Kidney (tissue), 14 donors: ENCODE data around the gene TNS3. TPM values are rescaled to one million over a fixed set of nuclear protein-coding genes. Genes with fewer than 3 reads are reported as not detected.

Experiments used
- DNase-seq, 5 donors: peaks; one replicate each; pipeline ENCODE4 v3.0.0-alpha.2; 2013 to 2020
- FAIRE-seq: peaks from 2 replicates; lab custom pipeline; 2012; peaks lifted over from hg19 to GRCh38; lab: Jason Lieb, UNC
- H3K27ac ChIP-seq, 2 donors: one replicate each; pipeline ENCODE4 v1.7.0; 2013; ENCODE audit warnings: low read depth in 2 of 2, low read length in 2 of 2, inconsistent platforms in 1 of 2
- H3K27me3 ChIP-seq: one replicate; pipeline ENCODE4 v1.7.1; 2013; ENCODE audit warnings: low read length, inconsistent platforms; ENCODE audit not compliant: control insufficient read depth, insufficient read depth
- H3K36me3 ChIP-seq, 3 donors: one replicate each; pipeline versions ENCODE4 v1.7.0 to v1.7.1; 2013; ENCODE audit warnings: low read length in 3 of 3, control low read depth in 1 of 3, inconsistent platforms in 1 of 3; ENCODE audit not compliant: insufficient read depth in 3 of 3, control insufficient read depth in 2 of 3
- H3K4me1 ChIP-seq, 3 donors: one replicate each; pipeline versions ENCODE4 v1.7.0 to v1.7.1; 2013; ENCODE audit warnings: low read length in 3 of 3, inconsistent platforms in 1 of 3, low read depth in 1 of 3; ENCODE audit not compliant: control insufficient read depth in 2 of 3, insufficient read depth in 2 of 3
- H3K4me3 ChIP-seq, 3 donors: one replicate each; pipeline versions ENCODE4 v1.7.0 to v1.8.1; 2013; ENCODE audit warnings: low read length in 3 of 3, control low read depth in 1 of 3, inconsistent platforms in 1 of 3
- H3K9ac ChIP-seq, 3 donors: one replicate each; pipeline versions ENCODE4 v1.7.0 to v1.7.1; 2013; ENCODE audit warnings: low read length in 3 of 3, control low read depth in 1 of 3, inconsistent platforms in 1 of 3
- H3K9me3 ChIP-seq, 3 donors: one replicate each; pipeline versions ENCODE4 v1.7.0 to v1.7.1; 2013; ENCODE audit warnings: low read length in 3 of 3, control low read depth in 1 of 3, inconsistent platforms in 1 of 3; ENCODE audit not compliant: control insufficient read depth in 2 of 3, insufficient read depth in 1 of 3
- CTCF ChIP-seq: IDR thresholded peaks from 3 replicates; pipeline ENCODE4 v1.5.1; 2012; ENCODE audit warnings: mild to moderate bottlenecking, moderate library complexity, borderline replicate concordance; ENCODE audit not compliant: insufficient read depth; ENCODE audit errors: extremely low read depth
- intact Hi-C: fragments of 100-400 bp; cut with DNase I; formaldehyde crosslinking; loops from one replicate; pipeline ENCODE4 v1.11.1; 2022
- polyA plus RNA-seq: library from polyadenylated mRNA; stranded (reverse); fragments of 350-450 nt; fragmentation: Illumina TruSeq; extraction: RNeasy Lipid Tissue Mini Kit (QIAGEN cat#74804); gene quantifications from one replicate; pipeline ENCODE4 v1.2.3, GENCODE V29; 2014; ENCODE audit warnings: low read depth, low replicate concordance; ENCODE audit not compliant: insufficient read depth
- total RNA-seq: library from RNA; stranded (reverse); fragmentation: NEBNext Ultra II Directional; extraction: Animal tissue kit (Norgen Biotek cat#: 25700); gene quantifications from one replicate; pipeline ENCODE4 v1.2.1, GENCODE V29; 2021
- donor health status: control.
- donor health status: control.
- donor health status: control.
- donor health status: control.
- donor health status: control.
- donor health status: DM: yes; HTN: yes; CAD: no.
- donor health status: Normal renal cell carcinoma (clear cell type).

Gene TNS3
- total and polyA plus RNA-seq, 2 donors from 2014 or later = 38.4 to 198 TPM

DNA sequence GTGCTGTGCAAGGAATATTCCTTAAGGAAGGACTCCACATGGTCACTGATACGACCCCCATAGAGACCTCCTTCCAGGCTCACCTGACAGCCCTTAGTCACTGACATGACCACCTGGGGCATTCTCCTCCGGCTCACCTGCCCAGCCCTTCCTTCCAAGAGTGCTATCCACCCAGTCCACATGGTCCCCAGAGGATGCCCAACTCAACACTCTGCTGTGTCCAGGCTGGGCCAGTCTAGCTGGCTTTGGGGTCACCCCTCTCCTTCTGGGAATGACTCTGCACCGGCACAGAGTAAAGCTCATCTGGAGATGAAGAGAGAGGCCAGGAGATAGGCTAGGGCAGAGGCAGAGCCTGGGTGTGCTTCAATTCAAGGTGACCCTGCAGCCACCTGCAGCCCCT lies 300.8 kb downstream of the TNS3 start:
- peaks cover 25 to 82% (median 57%) of the 10 kb centered on the region in 3 donors for H3K36me3 ChIP-seq
- no peak overlapping the region for H3K27ac ChIP-seq
- no peak for TF ChIP-seq CTCF
- no peak for DNase-seq
- H3K4me3 ChIP-seq = no peak overlapping the region
- FAIRE-seq = no peak
- H3K27me3 ChIP-seq = no peaks in the 10 kb centered on the region
- peaks cover 0 to 19% (median 0%) of the 10 kb centered on the region in 3 donors for H3K4me1 ChIP-seq
- H3K9me3 ChIP-seq = no peaks in the 10 kb centered on the region
- intact Hi-C loops = no loop called here
- no peak overlapping the region for H3K9ac ChIP-seq

- Histone ChIP-seq H3K27me3 (no peaks in the 10 kb centered on the region), H3K9ac (no peak overlapping the region), H3K27ac (no peak overlapping the region), H3K4me1 (peaks cover 0 to 19% (median 0%) of the 10 kb centered on the region in 3 donors), H3K9me3 (no peaks in the 10 kb centered on the region), H3K4me3 (no peak overlapping the region), H3K36me3 (peaks cover 23 to 83% (median 60%) of the 10 kb centered on the region in 3 donors)
- TF ChIP-seq CTCF = no peak
- no peak for DNase-seq
- FAIRE-seq = no peak
- intact Hi-C loops = no loop called here
These were observed 301.8 kb downstream of the TNS3 start for GRCh38 chr7:47280114-47280513.

- Histone ChIP-seq H3K9ac (no peak overlapping the region), H3K27ac (no peak overlapping the region), H3K4me3 (no peak overlapping the region), H3K9me3 (no peaks in the 10 kb centered on the region), H3K27me3 (no peaks in the 10 kb centered on the region), H3K36me3 (peaks cover 11 to 63% (median 47%) of the 10 kb centered on the region in 3 donors), H3K4me1 (peaks cover 0 to 4% (median 0%) of the 10 kb centered on the region in 3 donors)
- no peak for FAIRE-seq
- intact Hi-C loops = loop anchor here (10.0 kb wide), 1 partner anchor 537 kb away; no protein-coding TSS in a partner anchor
- no peak for DNase-seq
- TF ChIP-seq CTCF = no peak
These were observed 303.9 kb downstream of the TNS3 start for GRCh38 chr7:47278043-47278442.

- FAIRE-seq = no peak
These were observed 304.6 kb downstream of the TNS3 start for GRCh38 chr7:47277321-47277781.

More at GRCh38 chr7:47277321-47277781, 304.6 kb downstream of the TNS3 start:
- H3K36me3 ChIP-seq = peaks cover 5 to 56% (median 40%) of the 10 kb centered on the region in 3 donors
- H3K9me3 ChIP-seq = no peaks in the 10 kb centered on the region
- H3K27ac ChIP-seq = no peak overlapping the region
- no peak overlapping the region for H3K4me3 ChIP-seq
- H3K4me1 ChIP-seq = peaks cover 0 to 2% (median 0%) of the 10 kb centered on the region in 3 donors
- H3K9ac ChIP-seq = no peak overlapping the region
- TF ChIP-seq CTCF = no peak
- DNase-seq = peak in 1 of 5 donors; percentile 58
- no peaks in the 10 kb centered on the region for H3K27me3 ChIP-seq
- intact Hi-C loops = loop anchor here (10.0 kb wide), 1 partner anchor 537 kb away; no protein-coding TSS in a partner anchor
